Prostate gland (tissue), 2 donors: ENCODE data around the gene VKORC1.
"Not testable (repeated sequence)": the region's sequence is repeated elsewhere in the genome, so short reads cannot be mapped to it uniquely, and the experiment has no call there.

Source experiments
- POLR2A ChIP-seq: fragments of 450-650 bp; IDR thresholded peaks from one replicate; pipeline ENCODE4 v1.6.1; 2016; ENCODE audit warnings: antibody characterized with exemption, mild to moderate bottlenecking
- POLR2AphosphoS5 ChIP-seq: sonication (generic); formaldehyde crosslinking; IDR thresholded peaks from one replicate; pipeline ENCODE4 v1.6.1; 2017; ENCODE audit warnings: antibody characterized with exemption
- TF ChIP-seq, protein P1 (sequence below), 4 experiments: fragments of 200-600 bp in 2 of 4; fragments of 450-650 bp in 2 of 4; sonication (generic) in 2 of 4; IDR thresholded peaks; 1 replicate in 3 of 4; 2 replicates in 1 of 4; pipeline ENCODE4 v1.5.1; 2016 to 2019; ENCODE audit warnings: antibody characterized with exemption in 4 of 4, mild to moderate bottlenecking in 2 of 4, moderate library complexity in 2 of 4

DNA sequence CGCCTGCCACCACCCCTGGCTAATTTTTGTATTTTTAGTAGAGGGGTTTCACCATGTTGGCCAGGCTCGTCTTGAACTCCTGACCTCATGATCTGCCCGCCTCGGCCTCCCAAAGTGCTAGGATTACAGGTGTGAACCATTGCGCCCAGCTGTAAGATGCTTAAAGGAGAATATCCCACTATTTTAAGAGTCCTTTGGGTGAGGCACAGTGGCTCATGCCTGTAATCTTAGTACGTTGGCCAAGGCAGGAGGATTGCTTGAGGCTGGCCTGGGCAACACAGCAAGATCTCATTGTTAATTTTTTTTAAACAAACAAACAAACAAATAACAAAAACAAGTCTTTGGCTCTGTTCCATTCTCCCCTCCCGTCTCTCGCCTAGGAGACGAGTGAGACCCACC is 46.5 kb upstream of the VKORC1 start:
- TF ChIP-seq, protein P1, sequence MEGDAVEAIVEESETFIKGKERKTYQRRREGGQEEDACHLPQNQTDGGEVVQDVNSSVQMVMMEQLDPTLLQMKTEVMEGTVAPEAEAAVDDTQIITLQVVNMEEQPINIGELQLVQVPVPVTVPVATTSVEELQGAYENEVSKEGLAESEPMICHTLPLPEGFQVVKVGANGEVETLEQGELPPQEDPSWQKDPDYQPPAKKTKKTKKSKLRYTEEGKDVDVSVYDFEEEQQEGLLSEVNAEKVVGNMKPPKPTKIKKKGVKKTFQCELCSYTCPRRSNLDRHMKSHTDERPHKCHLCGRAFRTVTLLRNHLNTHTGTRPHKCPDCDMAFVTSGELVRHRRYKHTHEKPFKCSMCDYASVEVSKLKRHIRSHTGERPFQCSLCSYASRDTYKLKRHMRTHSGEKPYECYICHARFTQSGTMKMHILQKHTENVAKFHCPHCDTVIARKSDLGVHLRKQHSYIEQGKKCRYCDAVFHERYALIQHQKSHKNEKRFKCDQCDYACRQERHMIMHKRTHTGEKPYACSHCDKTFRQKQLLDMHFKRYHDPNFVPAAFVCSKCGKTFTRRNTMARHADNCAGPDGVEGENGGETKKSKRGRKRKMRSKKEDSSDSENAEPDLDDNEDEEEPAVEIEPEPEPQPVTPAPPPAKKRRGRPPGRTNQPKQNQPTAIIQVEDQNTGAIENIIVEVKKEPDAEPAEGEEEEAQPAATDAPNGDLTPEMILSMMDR (IDR thresholded peaks at IDR 0.05): not testable (repeated sequence)
- TF ChIP-seq POLR2AphosphoS5, POLR2A: not testable (repeated sequence)
